NCI-H1092 treated with DMSO at 0.1 percent for 48 hours (cell line): ENCODE results near the gene PDE11A.
"Not testable (repeated sequence)": the region's sequence is repeated elsewhere in the genome, so short reads cannot be mapped to it uniquely, and the experiment has no call there.

Source experiments
- DNase-seq: peaks from one replicate; lab custom pipeline; 2025; lab: John Stamatoyannopoulos, UW

Gene PDE11A

DNA sequence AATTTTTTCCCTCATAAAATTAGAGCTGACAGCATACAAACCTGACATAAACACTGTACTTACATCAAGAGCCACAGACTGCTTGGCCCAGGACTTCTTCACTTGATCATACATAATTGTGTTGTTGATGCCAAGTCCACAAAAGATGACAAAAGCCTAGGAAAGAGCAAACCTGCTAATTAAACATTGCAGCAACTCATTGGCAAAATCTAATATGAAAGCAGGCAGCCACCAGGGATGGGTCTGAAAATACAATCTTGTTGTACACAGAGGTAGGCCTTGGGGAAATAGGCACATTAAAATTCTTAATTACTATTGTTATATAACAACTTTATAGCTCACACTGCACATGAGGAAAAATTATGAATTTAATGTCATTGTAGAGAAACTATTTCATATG is 255.8 kb downstream of the PDE11A start:
- peak; percentile 23 for DNase-seq

DNA sequence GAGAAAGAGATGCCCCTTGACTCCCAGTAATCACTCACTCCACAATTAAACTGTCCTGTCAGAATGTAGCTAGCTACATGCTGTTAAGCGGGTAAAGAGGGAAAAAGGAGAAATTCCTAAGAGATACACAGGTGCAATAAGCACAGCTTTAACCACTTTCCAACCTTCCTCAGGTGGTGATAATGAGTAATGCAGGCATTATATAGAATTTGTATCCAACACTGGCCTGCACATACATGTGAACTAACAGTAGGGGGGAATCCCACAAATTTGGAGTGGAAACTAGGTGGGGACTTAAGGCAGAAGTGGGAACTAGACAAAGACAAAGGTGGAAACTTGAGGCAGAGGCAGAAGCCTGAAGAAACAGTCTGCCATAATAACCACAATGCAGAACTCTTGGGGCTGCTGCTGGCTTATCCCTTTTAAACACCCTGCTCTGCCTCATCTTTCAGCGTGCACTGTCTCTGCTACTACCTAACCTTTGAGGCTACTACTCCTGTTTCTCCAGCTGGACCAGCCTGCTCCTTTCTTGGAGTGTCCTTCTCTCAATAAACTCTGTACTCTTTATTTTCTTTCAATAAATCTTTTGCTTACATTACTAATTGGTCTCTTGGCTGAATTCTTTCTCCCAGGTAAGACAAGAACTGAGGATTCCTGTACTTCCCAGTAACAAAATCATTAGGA is 259.7 kb downstream of the PDE11A start:
- DNase-seq: no peak

DNA sequence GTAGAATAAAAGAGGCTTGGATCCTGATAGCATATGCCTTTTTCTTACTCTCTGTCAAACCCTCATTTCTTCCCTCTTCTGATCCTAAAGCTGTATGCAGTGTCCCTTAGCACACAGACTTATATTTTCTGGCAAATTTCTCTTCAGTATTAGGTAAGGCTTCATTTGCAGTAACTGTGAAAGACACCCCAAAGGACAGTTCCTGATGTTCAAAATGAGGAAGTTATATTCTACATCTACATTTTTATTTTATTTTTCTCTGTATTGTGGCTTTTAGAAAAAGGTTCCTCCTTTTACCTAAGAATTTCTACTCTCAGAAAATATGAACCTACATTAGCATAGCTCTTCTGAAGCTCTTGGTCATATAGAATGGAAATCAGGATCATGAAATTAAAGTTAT is 261.7 kb downstream of the PDE11A start:
- DNase-seq: no peak

DNA sequence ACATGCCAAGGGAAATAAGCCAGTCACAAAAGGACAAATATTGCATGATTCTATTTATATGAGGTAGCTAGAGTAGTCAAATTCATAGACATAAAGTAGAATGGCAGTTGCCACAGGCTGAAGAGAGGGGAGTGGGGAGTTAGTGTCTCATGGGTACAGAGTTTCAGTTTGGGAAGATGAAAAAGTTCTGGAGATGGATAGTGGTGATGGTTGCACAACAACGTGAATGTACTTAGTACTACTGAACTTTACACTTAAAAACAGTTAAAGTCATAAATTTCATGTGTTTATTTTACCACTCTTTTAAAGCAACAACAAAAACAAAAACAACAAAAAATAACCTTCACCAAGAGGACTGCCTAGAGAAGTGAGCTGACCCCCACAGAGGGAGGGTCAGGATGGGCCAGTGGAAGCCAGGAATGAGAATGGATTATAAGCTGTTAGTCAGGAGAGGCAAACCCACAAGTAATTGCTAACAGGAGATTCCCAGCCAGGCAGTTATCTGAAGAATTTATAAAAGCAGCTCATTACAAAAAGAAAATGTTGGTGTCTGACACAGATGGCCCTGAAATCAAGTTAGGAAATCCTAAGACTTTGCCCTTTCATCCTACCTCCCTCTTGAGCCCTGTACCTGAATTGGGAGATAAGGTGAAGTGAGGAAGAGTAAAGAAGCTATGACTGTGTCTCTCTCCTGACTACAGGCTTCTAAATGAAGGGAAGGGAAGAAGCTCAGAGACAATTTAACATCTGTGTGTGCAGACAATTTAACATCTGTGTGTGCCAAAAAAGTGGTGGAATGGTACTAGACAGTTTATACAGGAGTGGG is 263.4 kb downstream of the PDE11A start:
- DNase-seq: no peak

DNA sequence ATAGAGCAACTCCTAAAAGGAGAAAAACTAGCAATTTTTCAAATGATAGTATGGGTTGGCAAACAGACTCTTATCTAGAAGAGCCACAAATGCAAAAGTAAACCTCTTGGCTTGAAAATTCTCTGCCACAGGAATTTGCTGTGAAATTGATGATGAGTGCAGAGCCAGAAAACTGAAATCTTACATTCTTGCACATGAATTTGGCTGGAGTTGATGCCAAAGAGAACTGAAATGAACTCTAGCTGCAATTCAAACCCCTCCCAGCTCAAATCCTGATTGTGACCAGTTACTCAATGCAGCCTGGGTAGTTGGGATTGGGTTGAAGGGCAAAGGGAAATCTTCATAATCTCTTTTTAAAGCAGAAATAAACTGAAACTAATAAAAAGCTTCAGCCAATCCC is 266.6 kb downstream of the PDE11A start:
- no peak for DNase-seq

DNA sequence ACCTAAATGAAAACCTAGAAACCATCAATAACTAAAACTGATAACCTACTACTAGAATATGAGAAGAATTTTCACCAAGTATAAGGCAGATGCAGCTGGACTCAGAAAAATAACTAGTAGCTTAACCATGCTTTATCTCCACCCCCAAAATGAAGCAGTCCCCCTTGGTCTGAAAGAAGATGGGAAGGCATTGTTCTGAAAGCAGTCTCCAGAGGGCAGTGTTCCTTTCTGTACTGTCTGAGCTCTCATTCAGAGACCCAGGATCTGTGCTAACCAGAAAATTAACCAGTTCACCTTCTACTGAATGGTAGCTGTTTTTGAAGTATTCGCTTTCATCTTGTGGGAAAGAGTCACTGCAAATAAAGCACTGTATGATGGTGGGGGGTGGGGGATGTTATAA is 273.0 kb downstream of the PDE11A start:
- DNase-seq: peak; percentile 58

DNA sequence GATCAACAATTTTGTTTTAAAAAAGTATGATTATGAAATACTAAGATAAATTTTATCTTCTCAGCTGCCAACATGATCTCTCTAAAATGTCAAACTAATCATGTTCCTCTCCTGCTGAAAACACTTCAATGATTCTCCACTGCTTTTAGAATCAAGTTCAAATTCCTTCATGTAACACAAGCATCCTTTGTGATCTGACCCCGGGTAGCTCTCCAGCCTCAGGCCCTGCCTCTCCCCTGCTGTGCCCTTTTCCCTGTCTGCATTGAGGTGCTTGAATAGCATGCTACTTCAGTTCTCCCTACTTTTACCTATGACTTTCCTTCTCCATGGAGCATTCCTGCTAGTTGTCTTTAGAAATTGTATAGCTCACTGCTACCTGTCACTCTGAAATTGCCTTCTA is 274.8 kb downstream of the PDE11A start:
- no peak for DNase-seq

DNA sequence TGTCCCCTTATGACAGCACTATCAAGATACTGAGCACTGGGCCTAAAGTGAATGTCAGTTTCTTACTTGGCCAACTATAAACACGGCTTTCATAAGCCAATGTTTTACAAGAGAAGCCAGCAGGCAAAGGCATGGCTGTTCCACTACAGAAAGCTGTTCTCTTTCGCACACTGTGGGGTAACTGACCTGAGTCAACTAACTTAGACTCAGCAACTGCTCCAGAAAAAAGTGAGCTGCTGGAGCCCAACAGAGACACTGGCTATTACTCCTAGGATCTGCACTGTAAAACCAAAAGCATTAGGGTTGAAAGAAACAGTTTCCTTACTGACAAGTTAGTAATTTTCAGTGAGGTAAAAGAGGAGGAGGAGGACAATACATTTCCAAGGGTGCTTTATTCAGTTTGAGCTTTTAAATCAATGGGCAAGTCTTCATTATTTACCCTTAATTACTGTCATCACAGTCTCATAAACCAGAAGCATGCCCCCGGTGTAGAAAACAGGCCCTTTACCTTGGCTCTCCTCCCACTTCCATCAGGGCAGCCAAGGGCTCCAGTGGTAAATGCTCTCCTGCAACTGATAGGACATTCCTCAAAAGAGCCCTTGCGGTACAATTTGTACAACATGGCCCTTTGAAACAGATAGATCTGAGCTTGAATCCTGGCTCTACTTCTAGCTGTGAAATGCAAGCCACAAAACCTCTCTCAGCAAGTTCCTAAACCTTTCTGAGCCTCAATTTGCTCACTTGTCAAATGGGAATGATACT is 275.7 kb downstream of the PDE11A start:
- DNase-seq: no peak

DNA sequence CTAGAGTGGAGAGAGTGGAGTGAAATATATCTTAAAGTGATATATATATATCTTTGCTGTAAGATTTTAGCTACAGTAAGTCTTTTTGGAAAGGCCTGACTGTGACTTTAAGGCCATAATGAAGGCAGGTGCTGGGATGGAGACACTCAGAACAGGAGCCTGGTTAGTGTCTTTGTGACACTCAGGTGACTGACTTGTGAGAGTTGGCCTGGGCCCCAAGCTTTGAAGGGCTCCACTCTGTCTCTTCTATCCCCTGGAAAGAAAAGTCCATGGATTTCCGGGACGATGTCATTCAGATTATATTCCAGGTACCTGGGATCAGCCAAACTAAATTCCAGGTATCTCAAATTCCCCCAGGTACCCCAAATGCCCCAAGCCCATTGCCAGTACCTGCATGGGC is 276.6 kb downstream of the PDE11A start:
- DNase-seq: no peak

DNA sequence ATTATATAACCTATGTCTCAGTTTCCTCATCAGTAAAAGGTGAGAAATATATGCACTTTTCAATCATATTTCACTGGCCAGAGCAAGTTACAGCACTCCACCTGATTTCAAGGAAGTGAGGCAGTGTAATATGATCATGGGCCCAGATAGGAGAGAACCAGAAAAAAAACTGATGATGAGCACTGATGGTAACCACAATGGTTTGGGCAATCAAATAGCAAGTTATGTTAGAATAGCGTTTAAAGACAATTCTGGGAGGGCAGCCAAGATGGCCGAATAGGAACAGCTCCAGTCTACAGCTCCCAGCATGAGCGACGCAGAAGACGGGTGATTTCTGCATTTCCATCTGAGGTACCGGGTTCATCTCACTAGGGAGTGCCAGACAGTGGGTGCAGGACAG is 287.4 kb downstream of the PDE11A start:
- not testable (repeated sequence) for DNase-seq

DNA sequence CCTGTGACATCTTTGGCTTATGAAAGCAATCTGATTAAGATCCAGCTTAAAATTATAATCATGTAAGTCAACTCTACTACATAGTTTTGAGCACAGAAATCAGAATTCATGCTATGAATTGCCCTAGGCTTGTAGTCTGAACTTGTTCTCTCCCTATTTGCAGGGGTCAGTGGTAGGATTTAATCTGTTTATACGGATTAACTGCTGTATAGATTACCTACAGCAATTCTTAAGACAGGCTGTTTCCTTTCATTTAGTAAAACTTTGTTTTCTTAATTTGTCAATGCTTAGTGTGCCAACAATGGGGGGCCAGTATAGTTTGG is 287.9 kb downstream of the PDE11A start:
- DNase-seq: no peak

DNA sequence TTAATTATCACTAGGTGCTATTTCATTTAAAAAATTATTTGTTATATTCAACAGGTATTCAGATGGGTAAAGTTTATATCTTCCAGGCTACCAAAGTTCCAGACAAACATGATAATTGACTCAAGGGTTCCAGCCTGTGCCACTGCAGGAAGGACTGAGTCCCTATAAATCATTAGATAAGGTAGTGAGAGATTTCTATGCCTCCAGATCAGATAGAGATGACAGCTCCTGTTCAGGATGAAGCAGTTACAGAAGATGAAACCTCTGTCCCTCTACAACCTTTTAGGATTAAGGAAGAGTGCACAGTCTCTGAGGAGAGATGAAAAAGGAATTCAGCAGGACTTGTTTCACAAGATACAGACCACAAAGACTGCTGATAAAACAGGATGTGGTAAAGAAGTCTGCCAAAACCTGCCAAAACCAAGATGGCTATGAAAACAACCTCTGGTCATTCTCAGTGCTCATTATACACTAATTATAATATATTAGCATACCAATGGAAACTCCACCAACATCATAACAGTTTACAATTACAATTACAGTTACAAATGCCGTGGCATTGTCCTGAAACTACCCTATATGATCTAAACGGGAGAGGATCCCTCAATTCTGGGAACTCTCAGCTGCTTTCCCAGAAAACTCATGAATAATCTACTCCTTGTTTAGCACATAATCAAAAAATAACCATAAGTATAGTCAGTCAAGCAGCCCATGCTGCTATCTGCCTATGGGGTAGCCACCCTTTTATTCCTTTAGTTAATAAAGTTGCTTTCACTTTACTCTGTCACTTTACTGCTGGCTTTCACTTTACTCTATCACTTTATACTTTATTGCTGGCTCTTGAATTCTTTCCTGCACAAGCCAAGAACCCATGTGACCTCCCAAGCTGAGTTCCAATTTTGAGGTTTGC is 288.5 kb downstream of the PDE11A start:
- no peak for DNase-seq

DNA sequence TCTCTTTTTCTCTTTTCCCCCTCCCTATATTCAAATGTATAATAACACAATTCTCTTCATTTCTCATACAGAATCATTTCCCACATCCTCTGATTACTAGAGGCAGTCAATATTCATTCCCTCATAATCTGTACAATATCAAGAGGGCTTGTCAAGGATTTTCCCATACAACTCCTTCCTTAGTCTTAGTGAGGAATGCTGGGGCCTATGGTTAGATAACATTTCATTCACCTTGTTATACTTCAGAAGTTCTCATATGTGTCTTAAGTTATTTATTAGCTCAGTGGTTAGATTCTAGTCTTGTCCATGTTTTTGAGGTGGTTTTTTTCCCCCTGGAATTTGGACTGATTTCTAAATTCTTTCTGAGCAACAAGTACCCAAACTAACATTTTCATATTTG is 289.5 kb downstream of the PDE11A start:
- DNase-seq: no peak

DNA sequence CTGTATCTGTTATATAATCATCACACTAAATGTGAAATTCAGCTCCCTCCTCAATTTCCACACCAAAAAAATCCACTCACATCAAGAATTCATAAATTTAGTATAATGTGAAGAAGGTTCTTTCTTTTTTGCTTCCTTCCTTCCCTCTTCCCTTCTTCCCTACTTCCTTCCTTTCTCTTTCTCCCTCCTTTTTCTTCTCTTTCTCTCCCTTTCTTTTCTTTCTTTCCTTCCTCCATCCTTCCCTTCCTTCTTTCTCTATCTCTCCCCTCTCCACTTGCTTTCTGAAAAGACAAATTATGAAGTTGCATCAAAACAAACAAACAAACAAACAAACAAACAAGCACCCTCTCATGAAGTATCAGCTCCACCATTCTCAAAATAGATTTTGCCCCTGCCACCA is 290.0 kb downstream of the PDE11A start:
- DNase-seq: no peak

DNA sequence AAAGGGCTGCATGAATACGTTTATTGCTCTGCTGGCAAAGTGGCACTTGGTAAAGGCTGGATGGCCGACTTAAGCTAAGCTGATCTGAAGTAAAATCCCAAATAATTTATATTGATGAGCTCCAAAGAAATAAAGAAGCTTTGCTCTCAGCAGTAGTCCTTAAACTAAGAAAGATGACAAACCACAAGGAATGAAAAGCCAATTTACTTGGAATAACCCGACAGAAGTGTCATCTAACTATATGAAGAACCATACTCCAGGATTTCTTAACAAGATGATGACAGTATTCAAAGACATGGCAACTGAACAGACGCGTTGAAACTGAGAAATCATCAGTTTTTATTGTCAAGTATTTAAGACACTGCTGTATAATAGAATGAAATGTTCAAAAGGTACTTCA is 294.1 kb downstream of the PDE11A start:
- DNase-seq: no peak

DNA sequence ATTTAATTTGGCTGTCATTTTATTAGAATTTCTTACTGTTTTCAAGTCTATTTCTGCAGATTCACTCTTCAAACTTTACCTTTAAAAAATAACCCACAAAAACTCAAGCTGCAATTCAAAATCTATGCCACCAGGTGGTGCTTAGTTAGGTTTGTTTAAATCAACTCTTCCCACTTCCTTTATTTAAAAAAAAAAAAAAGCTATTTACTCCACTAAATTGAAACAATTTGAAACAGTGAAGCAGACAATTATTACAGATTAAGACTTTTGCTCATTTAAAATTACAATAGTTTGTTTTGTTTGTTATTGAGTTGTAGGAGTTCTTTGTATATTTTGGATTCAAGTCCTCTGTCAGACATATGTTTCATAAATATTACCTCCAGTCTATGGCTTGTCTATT is 300.0 kb downstream of the PDE11A start:
- no peak for DNase-seq

DNA sequence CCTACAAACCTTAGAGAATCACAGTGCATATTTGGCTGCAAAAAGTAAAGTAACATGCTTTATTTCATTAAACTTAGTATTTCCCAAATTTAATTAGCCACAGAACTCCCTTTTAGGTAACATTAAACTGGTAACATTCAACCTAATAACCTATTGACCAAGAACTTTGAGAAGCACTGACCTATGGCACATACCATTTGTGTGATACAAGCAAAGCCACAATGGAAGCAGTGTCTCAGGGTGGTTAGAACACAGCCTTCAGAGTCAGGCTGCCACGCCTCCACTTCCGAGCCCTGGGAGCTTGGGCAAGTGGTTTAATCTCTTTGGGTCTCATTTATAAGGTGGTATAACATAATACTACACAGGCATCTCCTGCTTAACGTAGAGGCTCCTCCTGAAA is 301.4 kb downstream of the PDE11A start:
- no peak for DNase-seq

DNA sequence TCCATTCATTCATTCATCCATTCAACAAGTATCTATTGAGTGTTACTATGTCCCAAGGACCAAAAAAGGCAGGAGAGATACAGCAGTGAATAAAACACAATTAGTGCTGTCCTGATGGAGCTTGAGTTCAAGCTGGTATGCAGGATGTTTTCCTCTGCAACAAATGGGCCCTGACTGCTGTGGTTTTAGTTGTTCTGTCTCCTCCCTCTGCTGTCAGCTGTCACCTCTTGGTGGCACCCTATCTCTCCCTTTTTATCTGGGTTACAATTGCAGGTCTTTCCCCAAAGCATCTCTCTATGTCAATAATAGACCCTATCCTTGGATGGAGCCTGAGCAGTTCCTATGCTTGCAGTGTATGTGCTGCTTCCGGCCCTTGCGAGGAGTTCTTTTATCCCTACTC is 304.8 kb downstream of the PDE11A start:
- DNase-seq: no peak

DNA sequence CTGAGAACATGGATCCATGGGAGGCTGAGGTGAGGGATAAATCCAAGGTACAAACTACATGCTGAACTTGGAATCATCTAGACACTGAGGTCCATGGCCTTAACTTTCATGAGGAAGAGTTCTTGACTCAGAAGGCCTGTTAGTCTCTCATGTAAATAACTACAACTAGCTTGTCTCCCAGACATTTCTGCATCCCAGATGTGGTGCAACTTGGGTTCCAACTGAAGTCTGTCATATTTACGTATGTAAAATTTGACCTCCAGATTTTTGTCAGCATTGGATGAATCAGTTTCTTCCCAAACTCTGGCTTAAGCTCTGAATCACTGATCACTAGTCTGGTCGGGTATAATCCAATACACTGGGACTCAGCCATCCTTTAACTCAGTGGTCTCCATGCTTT is 306.9 kb downstream of the PDE11A start:
- no peak for DNase-seq

DNA sequence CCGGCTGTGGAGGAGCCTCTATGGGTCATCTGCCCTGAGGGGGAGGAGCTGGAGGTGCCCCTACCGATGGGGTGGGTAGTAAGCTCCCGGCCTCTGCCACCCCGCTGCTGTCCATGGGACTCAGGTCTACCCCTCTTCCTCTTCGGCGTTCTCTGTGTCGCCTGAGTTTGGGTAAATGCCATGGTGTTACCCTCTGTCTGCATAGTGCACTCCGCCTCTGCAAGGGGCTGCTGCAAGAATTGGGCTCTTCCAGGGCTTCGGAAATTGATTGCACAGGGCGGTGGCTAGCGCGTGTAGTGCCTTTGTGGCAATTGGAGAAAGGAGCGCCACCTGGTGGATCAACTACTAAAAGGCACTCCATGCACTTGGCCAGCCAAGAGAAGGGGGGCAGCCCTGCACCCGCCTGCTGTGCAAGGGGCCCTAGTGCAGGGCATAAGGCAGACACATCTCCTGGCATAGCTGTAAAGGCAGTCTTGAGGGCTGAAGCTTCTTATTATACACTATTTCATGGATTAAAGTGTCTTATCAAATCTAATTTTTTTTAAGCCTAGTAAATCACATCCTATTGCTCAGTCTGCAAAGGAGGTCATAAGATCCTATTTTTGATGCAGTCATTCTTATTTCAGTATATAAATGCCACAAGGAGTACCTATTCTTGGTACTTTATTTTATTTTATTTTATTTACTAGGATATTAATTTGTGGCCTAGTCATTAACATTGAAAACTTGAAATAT is 308.9 kb downstream of the PDE11A start:
- DNase-seq: peak; percentile 68

DNA sequence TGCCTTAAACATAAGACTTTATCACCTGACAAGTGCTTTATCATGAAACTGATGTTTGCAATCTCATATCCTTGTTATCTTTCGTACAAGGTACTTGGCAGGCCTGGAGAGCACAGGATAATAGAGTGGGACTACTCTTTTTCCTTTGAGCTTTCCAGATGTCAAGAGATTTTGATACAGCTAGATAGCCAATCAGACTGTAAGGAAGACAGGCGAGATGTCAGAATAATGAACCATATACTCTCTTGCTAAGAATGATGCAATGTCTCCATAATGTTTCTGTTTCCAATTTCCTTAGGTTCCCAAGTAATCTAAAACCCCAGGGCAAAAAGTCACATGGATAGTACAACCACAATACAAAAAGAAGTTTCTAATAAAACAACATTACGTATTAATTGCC is 313.1 kb downstream of the PDE11A start:
- no peak for DNase-seq
